Measurements from ENCODE around the gene OSBPL5. TPM values are rescaled to one million over a fixed set of nuclear protein-coding genes. Genes with fewer than 3 reads are reported as not detected.

OSBPL5 gene
- total and polyA plus RNA-seq, 8 donors, result 8.6 to 127 (median 25.2) TPM

DNA sequence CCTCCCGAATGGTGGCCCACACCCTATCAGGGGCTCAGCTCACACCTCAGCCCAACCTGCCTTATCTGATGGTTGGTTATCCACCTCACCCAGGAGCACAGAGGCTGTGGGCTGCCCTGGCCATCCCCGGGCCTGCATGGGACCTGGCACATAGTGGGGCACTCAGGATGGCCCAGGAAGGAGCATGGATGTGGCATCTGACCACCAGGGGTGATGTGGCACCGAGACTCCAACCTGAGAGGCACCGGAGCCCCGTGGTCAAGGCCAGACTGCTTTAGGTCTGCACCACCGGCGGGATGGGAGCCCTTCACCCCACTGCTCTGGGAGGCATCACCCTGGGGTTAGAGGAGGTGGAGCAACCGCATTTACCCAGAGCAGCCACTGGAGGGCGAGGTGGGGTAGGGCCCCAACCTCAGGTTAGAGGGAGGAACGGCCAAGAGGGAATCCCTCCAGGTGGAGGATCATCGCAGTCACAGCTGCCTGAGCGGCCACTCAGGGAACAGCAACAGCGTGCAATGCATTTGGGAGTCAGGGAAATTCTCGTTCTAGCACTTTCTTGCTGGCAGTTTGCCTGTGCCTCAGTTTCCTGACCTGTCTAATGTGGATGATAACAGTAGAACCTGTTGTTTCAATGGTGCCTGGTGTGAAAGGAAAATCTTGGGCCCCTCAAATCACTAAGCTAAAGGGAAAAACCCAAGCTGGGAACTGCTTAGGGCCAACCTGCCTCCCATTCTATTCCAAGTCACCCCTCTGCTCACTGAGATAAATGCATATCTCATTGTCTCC is 55.0 kb downstream of the OSBPL5 start:
- TF ChIP-seq, protein P1, sequence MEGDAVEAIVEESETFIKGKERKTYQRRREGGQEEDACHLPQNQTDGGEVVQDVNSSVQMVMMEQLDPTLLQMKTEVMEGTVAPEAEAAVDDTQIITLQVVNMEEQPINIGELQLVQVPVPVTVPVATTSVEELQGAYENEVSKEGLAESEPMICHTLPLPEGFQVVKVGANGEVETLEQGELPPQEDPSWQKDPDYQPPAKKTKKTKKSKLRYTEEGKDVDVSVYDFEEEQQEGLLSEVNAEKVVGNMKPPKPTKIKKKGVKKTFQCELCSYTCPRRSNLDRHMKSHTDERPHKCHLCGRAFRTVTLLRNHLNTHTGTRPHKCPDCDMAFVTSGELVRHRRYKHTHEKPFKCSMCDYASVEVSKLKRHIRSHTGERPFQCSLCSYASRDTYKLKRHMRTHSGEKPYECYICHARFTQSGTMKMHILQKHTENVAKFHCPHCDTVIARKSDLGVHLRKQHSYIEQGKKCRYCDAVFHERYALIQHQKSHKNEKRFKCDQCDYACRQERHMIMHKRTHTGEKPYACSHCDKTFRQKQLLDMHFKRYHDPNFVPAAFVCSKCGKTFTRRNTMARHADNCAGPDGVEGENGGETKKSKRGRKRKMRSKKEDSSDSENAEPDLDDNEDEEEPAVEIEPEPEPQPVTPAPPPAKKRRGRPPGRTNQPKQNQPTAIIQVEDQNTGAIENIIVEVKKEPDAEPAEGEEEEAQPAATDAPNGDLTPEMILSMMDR (IDR thresholded peaks at IDR 0.05), result peak in 5 of 7 experiments; percentile 52 to 64 (median 62)
- TF ChIP-seq POLR2AphosphoS5 (IDR thresholded peaks at IDR 0.05), result no peak
- WGBS, 5 donors, result 60 to 70% (median 65%) methylated on average over 6 to 14 of the region's 14 CpGs
- Histone ChIP-seq H3K36me3 (peaks cover 8 to 65% (median 37%) of the 10 kb centered on the region in 4 donors), H3K4me3 (no peak overlapping the region), H3K27me3 (no peaks in the 10 kb centered on the region), H3K4me1 (no peaks in the 10 kb centered on the region), H3K9me3 (peaks cover 0 to 4% (median under 1%) of the 10 kb centered on the region in 4 donors), H3K27ac (no peak overlapping the region)
- intact Hi-C loops (cut with DNase I; ENCODE audit: low total_unique reads), result no loop called here
- peak in 1 of 2 donors; percentile 47 for DNase-seq

GRCh38 chr11:3109434-3109833 is 55.7 kb downstream of the OSBPL5 start:
- no peaks in the 10 kb centered on the region for H3K4me1 ChIP-seq
- H3K9me3 ChIP-seq, result peaks cover 0 to under 1% (median 0%) of the 10 kb centered on the region in 4 donors
- no peak overlapping the region for H3K4me3 ChIP-seq
- no peak overlapping the region for H3K27ac ChIP-seq
- no peaks in the 10 kb centered on the region for H3K27me3 ChIP-seq
- peaks cover 8 to 66% (median 43%) of the 10 kb centered on the region in 4 donors for H3K36me3 ChIP-seq
- WGBS, 5 donors, result 91 to 95% (median 93%) methylated on average over 7 of the region's 7 CpGs
- no peak for DNase-seq
- intact Hi-C loops (cut with DNase I; ENCODE audit: low total_unique reads), result no loop called here
- TF ChIP-seq POLR2AphosphoS5 (IDR thresholded peaks at IDR 0.05) (no peak), EP300 (IDR thresholded peaks at IDR 0.05) (no peak), POLR2A (IDR thresholded peaks at IDR 0.05) (no peak)
- TF ChIP-seq, protein P1 (IDR thresholded peaks at IDR 0.05), result no peak

GRCh38 chr11:3108183-3108721 is 56.9 kb downstream of the OSBPL5 start:
- Histone ChIP-seq H3K36me3 (peaks cover 13 to 78% (median 50%) of the 10 kb centered on the region in 4 donors), H3K9me3 (no peaks in the 10 kb centered on the region), H3K4me1 (no peaks in the 10 kb centered on the region), H3K27me3 (no peaks in the 10 kb centered on the region), H3K4me3 (no peak overlapping the region), H3K27ac (no peak overlapping the region)
- DNase-seq, result no peak
- intact Hi-C loops (cut with DNase I; ENCODE audit: low total_unique reads), result no loop called here
- WGBS, 5 donors, result 75 to 86% (median 82%) methylated on average over 9 to 11 of the region's 11 CpGs
- no peak for TF ChIP-seq POLR2A (IDR thresholded peaks at IDR 0.05)
- TF ChIP-seq EP300 (IDR thresholded peaks at IDR 0.05), result no peak
- TF ChIP-seq POLR2AphosphoS5 (IDR thresholded peaks at IDR 0.05), result no peak
- TF ChIP-seq, protein P1 (IDR thresholded peaks at IDR 0.05), result no peak

DNA sequence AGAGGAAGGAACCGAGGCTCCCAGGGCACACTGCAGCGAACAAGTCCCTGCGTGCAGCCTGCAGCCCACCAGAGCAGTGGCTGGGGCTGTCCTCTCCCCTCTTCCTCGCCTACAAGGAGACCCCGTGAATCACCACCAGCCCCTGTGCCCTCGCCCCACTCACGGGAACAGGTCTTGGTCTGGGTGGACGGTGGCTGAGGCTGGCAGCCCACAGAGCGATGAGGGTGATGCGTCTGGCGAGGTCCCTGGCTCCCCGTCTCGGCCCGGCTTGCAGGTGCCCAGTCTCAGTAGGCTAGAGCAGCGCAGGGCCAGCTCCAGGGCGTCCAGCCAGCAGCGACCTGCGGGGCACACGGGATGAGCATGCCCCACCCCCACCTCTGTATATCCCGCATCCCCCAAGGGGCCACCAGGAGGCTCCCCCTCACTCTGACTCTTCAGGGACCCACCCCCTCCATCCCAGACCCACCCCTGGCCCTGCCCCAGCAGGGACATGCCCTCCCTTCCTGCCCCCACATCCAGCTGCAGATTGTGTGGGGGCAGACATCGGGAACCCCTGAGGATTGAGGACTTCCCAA is 57.4 kb downstream of the OSBPL5 start:
- Histone ChIP-seq H3K27me3 (no peaks in the 10 kb centered on the region), H3K36me3 (peaks cover 13 to 83% (median 52%) of the 10 kb centered on the region in 4 donors), H3K9me3 (no peaks in the 10 kb centered on the region), H3K4me3 (no peak overlapping the region), H3K4me1 (no peaks in the 10 kb centered on the region), H3K27ac (no peak overlapping the region)
- peak in 1 of 2 donors; percentile 23 for DNase-seq
- TF ChIP-seq EP300 (IDR thresholded peaks at IDR 0.05), result no peak
- no peak for TF ChIP-seq POLR2AphosphoS5 (IDR thresholded peaks at IDR 0.05)
- no peak for TF ChIP-seq POLR2A (IDR thresholded peaks at IDR 0.05)
- TF ChIP-seq, protein P1 (IDR thresholded peaks at IDR 0.05), result no peak
- 84 to 91% (median 87%) methylated on average over 7 to 21 of the region's 21 CpGs for whole genome bisulfite sequencing, 5 donors
- intact Hi-C loops (cut with DNase I; ENCODE audit: low total_unique reads), result no loop called here

All from stomach (tissue), 9 donors.